GM12873 (cell line): Measurements from ENCODE around the gene BEND7.

Experiments used
- TF ChIP-seq, protein P1 (sequence below): IDR thresholded peaks from 2 replicates; pipeline ENCODE4 v1.5.1; 2012; ENCODE audit warnings: low read depth, mild to moderate bottlenecking, moderate library complexity, low read length, control low read depth; ENCODE audit not compliant: insufficient read depth; ENCODE audit errors: missing control alignments

BEND7 gene

GRCh38 chr10:13517675-13518074 lies 11.1 kb downstream of the BEND7 start:
- TF ChIP-seq, protein P1, sequence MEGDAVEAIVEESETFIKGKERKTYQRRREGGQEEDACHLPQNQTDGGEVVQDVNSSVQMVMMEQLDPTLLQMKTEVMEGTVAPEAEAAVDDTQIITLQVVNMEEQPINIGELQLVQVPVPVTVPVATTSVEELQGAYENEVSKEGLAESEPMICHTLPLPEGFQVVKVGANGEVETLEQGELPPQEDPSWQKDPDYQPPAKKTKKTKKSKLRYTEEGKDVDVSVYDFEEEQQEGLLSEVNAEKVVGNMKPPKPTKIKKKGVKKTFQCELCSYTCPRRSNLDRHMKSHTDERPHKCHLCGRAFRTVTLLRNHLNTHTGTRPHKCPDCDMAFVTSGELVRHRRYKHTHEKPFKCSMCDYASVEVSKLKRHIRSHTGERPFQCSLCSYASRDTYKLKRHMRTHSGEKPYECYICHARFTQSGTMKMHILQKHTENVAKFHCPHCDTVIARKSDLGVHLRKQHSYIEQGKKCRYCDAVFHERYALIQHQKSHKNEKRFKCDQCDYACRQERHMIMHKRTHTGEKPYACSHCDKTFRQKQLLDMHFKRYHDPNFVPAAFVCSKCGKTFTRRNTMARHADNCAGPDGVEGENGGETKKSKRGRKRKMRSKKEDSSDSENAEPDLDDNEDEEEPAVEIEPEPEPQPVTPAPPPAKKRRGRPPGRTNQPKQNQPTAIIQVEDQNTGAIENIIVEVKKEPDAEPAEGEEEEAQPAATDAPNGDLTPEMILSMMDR = no peak

- TF ChIP-seq, protein P1 = no peak
These were observed 12.6 kb downstream of the BEND7 start for GRCh38 chr10:13516176-13516575.

DNA sequence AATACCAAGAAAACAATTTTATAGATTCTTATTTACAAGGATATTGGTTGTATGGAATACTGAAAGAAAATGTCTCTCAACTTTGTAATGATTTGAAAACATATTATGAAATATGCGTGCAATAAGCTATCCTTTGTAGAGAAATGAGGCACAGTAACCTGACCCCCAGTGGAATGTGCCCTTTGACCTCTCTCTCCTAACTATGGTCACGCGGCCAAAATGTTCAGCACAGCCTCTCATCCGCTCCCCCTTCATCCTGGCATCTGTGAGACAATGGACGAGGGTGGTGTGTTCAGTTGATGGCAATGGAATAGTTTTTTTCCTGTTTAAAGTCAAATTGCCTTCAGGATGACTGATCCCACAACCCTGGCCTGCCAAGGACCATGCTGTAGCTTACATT lies 13.3 kb downstream of the BEND7 start:
- TF ChIP-seq, protein P1 = no peak

- TF ChIP-seq, protein P1 = no peak
These were observed 14.5 kb downstream of the BEND7 start for GRCh38 chr10:13514296-13514695.

DNA sequence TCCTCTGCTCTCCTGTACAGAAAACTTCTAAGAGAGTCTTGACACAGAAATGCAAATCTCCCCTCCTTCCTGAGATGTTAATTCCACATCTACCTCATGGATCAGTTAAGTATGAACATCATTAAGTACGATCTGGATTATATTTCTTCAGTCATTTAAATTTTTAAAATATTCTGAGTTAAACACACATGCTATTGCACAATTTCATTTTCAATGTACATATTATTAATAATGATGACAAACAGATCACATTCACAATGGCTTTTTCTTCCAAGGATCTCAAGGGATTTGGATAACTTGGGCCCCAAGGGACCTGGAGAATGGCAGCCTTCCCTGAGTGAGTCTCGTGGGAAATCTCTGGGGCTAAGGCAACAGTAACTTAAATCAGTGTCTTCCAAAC lies 16.2 kb downstream of the BEND7 start:
- TF ChIP-seq, protein P1 = no peak

DNA sequence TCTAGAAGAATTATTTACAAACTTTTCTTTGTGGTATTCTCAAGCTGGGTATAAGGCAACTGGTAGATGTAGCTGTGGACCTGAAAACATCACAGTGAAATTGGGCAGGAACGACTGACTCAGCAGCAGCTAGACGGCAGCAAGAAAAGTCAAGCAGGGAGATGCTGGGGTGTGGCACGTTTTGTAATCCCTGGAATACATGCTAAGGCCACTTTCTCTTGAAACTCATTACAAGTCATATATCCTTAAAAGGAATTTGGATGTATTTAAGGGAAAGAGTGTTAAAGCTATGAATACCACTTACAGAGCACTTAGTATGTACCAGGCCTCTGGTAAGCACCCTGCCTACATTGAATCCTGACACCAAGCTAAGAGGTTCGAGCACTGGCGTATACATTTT lies 17.4 kb downstream of the BEND7 start:
- TF ChIP-seq, protein P1 = no peak

DNA sequence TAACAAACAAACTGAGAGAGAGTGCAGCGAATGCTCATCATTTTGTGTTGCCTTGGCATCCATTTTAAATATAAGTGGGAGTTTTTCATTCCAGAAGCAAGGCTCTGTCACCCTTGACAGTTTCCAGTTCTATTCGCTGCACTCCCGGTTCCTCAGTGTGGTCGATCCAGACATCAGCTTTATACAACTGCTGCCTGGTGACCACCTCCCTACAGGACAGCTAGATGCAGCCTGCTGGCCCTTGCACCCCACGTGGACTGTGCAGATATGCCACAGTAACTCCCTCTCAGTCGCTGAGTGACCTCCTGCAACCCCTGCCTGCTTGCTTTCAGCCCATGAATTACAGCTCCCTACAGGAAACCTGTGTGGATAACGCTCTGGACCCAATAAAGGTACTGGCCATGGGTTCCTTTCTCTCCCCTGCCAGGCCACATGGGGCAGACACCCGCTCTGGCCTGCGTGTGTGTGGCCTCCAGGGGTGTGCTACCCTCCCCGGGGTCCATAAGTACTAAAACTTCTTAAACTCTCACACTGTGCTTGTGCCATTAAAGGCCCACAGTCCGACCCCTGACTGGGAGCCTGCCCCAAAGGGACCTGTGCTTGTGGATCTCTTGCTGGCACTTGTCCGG lies 23.6 kb downstream of the BEND7 start:
- TF ChIP-seq, protein P1 = no peak
